SK-N-SH (cell line): ENCODE results near the gene SLC5A9. TPM values are rescaled to one million over a fixed set of nuclear protein-coding genes. Genes with fewer than 3 reads are reported as not detected.
"Not testable (repeated sequence)": the region's sequence is repeated elsewhere in the genome, so short reads cannot be mapped to it uniquely, and the experiment has no call there.

ENCODE experiments used
- CTCF ChIA-PET: fragments of 300-600, 350-600 bp; formaldehyde crosslinking; extraction: SDS; loops from one replicate; lab custom pipeline; 2021; lab: Yijun Ruan, JAX
- POLR2A ChIA-PET: fragments of 350-600 bp; sonication (Branson Sonifier 250); formaldehyde crosslinking; extraction: SDS; loops from one replicate; lab custom pipeline; 2020; ENCODE audit warnings: antibody characterized with exemption, inconsistent platforms; lab: Yijun Ruan, JAX
- DNase-seq: peaks from one replicate; pipeline ENCODE4 v3.0.0; 2012
- H2AFZ ChIP-seq: fragments of 200-600 bp; sonication (generic); 2 replicates; pipeline ENCODE4 v1.8.1; 2016; ENCODE audit warnings: antibody characterized with exemption, mild to moderate bottlenecking, low read depth
- H3F3A ChIP-seq: fragments of 200-600 bp; sonication (generic); replicated peaks from 2 replicates; pipeline ENCODE3; 2016; ENCODE audit warnings: antibody characterized with exemption, mild to moderate bottlenecking; ENCODE audit not compliant: insufficient read depth
- H3K27ac ChIP-seq, 2 experiments: fragments of 200-500 bp in 1 of 2; fragments of 200-600 bp in 1 of 2; sonication (Bioruptor generic) in 1 of 2; sonication (generic), shearing (Covaris generic) in 1 of 2; 2 replicates each; pipeline versions ENCODE4 v1.5.1 to v1.6.1; 2014 to 2016; ENCODE audit warnings: low read depth in 2 of 2, inconsistent platforms in 1 of 2, low read length in 1 of 2, mild to moderate bottlenecking in 1 of 2, mixed read lengths in 1 of 2
- H3K27me3 ChIP-seq: fragments of 200-600 bp; sonication (generic), shearing (Covaris generic); 2 replicates; pipeline ENCODE4 v1.6.1; 2016; ENCODE audit warnings: mixed run types; ENCODE audit not compliant: insufficient read depth
- H3K36me3 ChIP-seq, 2 experiments: fragments of 200-500 bp in 1 of 2; fragments of 200-600 bp in 1 of 2; sonication (Bioruptor generic) in 1 of 2; sonication (generic) in 1 of 2; replicated peaks in 1 of 2; 2 replicates each; pipeline versions ENCODE3 to v1.5.1; 2014 to 2016; ENCODE audit warnings: low read length in 1 of 2, mild to moderate bottlenecking in 1 of 2; ENCODE audit not compliant: insufficient read depth in 2 of 2, control insufficient read depth in 1 of 2
- H3K4me1 ChIP-seq, 2 experiments: fragments of 200-500 bp in 1 of 2; fragments of 200-600 bp in 1 of 2; sonication (Bioruptor generic) in 1 of 2; sonication (generic), shearing (Covaris generic) in 1 of 2; 2 replicates each; pipeline versions ENCODE4 v1.5.1 to v1.6.1; 2014 to 2016; ENCODE audit warnings: low read depth in 1 of 2, low read length in 1 of 2, mixed run types in 1 of 2; ENCODE audit not compliant: insufficient read depth in 2 of 2, control insufficient read depth in 1 of 2
- H3K4me2 ChIP-seq: fragments of 200-600 bp; sonication (generic), shearing (Covaris generic); 2 replicates; pipeline ENCODE4 v1.6.1; 2017; ENCODE audit warnings: mixed run types
- H3K4me3 ChIP-seq, 2 experiments: fragments of 200-500 bp in 1 of 2; fragments of 200-600 bp in 1 of 2; sonication (Bioruptor generic) in 1 of 2; sonication (generic), shearing (Covaris generic) in 1 of 2; 2 replicates each; pipeline versions ENCODE4 v1.5.1 to v1.8.1; 2014 to 2016; ENCODE audit warnings: low read depth in 2 of 2, inconsistent platforms in 1 of 2, low read length in 1 of 2, mild to moderate bottlenecking in 1 of 2, mixed read lengths in 1 of 2, moderate library complexity in 1 of 2
- H3K79me2 ChIP-seq: fragments of 200-600 bp; sonication (generic); 2 replicates; pipeline ENCODE4 v1.8.1; 2017; ENCODE audit warnings: mild to moderate bottlenecking; ENCODE audit not compliant: insufficient read depth
- H3K9ac ChIP-seq: fragments of 200-600 bp; sonication (generic); 2 replicates; pipeline ENCODE4 v1.6.1; 2017; ENCODE audit warnings: mixed run types
- H3K9me2 ChIP-seq: fragments of 200-600 bp; sonication (generic); 2 replicates; pipeline ENCODE4 v1.6.1; 2017; ENCODE audit warnings: mixed run types
- H3K9me3 ChIP-seq: fragments of 200-600 bp; sonication (generic); 2 replicates; pipeline ENCODE4 v1.6.1; 2017; ENCODE audit warnings: mixed run types, mild to moderate bottlenecking, moderate library complexity
- H4K20me1 ChIP-seq: fragments of 200-600 bp; sonication (generic); 2 replicates; pipeline ENCODE4 v1.6.1; 2017; ENCODE audit warnings: mild to moderate bottlenecking, mixed run types; ENCODE audit not compliant: insufficient read depth
- EZH2phosphoT487 ChIP-seq: fragments of 200-600 bp; sonication (generic); IDR thresholded peaks from 2 replicates; pipeline ENCODE4 v1.6.1; 2017; ENCODE audit warnings: low read depth, mixed run types, mild to moderate bottlenecking, antibody characterized with exemption, moderate library complexity, borderline replicate concordance
- FOXJ3 ChIP-seq: sonication (generic); formaldehyde crosslinking; IDR thresholded peaks from 2 replicates; pipeline ENCODE4 v1.5.1; 2020; ENCODE audit warnings: mild to moderate bottlenecking, missing genetic modification reagents
- GATA2 ChIP-seq: sonication (generic); formaldehyde crosslinking; IDR thresholded peaks from 2 replicates; pipeline ENCODE4 v1.5.0; 2020; ENCODE audit warnings: mild to moderate bottlenecking, missing genetic modification reagents
- MAX ChIP-seq: IDR thresholded peaks from 2 replicates; pipeline ENCODE4 v1.4.0; 2012; ENCODE audit warnings: low read depth
- REST ChIP-seq: IDR thresholded peaks from 2 replicates; pipeline ENCODE4 v1.6.1; 2012; ENCODE audit warnings: mild to moderate bottlenecking, low read depth, low read length, moderate library complexity
- RXRA ChIP-seq: IDR thresholded peaks from 2 replicates; pipeline ENCODE4 v1.4.0; 2012; ENCODE audit warnings: low read depth, mild to moderate bottlenecking, borderline replicate concordance
- SIN3A ChIP-seq: IDR thresholded peaks from 2 replicates; pipeline ENCODE4 v1.6.1; 2012; ENCODE audit warnings: low read depth, mild to moderate bottlenecking, low read length, moderate library complexity, borderline replicate concordance
- SMC3 ChIP-seq: IDR thresholded peaks from 2 replicates; pipeline ENCODE4 v1.6.1; 2012; ENCODE audit warnings: low read depth, low read length, improper control_type of control experiment
- TAF1 ChIP-seq: IDR thresholded peaks from 2 replicates; pipeline ENCODE4 v1.6.1; 2012; ENCODE audit warnings: low read depth, mild to moderate bottlenecking, low read length, moderate library complexity, borderline replicate concordance
- TCF12 ChIP-seq: IDR thresholded peaks from 2 replicates; pipeline ENCODE4 v1.4.0; 2012
- TEAD4 ChIP-seq: IDR thresholded peaks from 2 replicates; pipeline ENCODE4 v1.4.0; 2012; ENCODE audit warnings: mild to moderate bottlenecking, borderline replicate concordance; ENCODE audit not compliant: insufficient read depth
- YY1 ChIP-seq: IDR thresholded peaks from 2 replicates; pipeline ENCODE4 v1.4.0; 2012; ENCODE audit warnings: low read depth, mild to moderate bottlenecking
- ZBTB33 ChIP-seq: IDR thresholded peaks from 2 replicates; pipeline ENCODE4 v1.4.0; 2012; ENCODE audit warnings: low read depth, borderline replicate concordance
- WGBS: methylation state at CpG from one replicate; pipeline ENCODE4 v1.1.6; 2017; ENCODE audit warnings: low lambda C conversion rate; 5-methylcytosine and 5-hydroxymethylcytosine counted together
- polyA plus RNA-seq, 3 experiments: library from polyadenylated mRNA; depleted of rRNA; stranded (reverse); fragments of >200 nt; gene quantifications; 2 replicates each; pipeline ENCODE4 v1.2.3, GENCODE V29; 2012
- TF ChIP-seq, protein P1 (sequence below): fragments of 150-350 bp; IDR thresholded peaks from 2 replicates; pipeline ENCODE4 v1.6.1; 2016; ENCODE audit warnings: mild to moderate bottlenecking, low read depth, low read length

Gene SLC5A9
- polyA plus RNA-seq, 1 of the 3 experiments (the other 2 are of a cell fraction) = not detected

DNA sequence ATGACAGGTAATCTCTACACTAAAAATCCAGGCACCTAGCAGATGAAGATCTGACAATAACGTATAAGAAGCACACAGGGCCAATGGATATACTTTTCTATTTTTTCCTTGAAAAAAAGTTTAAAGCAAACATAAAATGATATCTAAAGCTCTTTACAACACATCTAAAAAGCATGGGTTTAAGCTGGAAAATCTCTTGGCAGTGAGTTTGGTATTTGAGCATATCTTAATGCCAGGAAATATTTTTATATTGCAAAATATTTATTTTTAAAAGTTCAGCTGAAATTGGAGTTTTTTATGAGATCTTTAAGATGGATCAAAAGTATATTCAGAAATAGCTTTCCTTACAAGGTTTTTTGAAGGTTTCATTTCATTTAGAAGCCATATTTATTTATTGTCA is 40.5 kb downstream of the SLC5A9 start (continued):
- no peak for TF ChIP-seq REST
- TF ChIP-seq SMC3 = no peak
- TF ChIP-seq MAX = no peak
- TF ChIP-seq SIN3A = no peak
- no peak for TF ChIP-seq TCF12
- no peak for TF ChIP-seq EZH2phosphoT487

DNA sequence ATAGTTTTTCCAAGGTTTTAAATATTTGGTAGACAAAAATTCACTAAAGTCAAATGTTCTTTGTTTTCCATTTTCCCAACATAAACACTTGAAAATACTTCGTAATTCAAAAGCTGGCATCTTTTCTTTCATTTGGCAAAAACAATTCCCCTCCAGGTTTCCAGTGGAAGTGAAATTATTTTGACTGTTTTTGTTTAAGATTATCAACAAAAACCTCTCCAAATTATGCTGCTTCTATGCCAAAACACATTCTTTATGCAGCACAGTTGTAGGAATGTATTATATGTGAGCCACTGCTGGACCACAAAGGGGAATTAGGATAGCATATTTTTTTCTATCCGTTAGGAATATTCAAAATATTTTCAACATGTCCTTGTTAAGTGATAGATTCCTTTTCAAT is 44.1 kb downstream of the SLC5A9 start:
- no peak overlapping the region for H3K27ac ChIP-seq
- H4K20me1 ChIP-seq = no peaks in the 10 kb centered on the region
- H3K9me3 ChIP-seq = no peaks in the 10 kb centered on the region
- H2AFZ ChIP-seq = no peak overlapping the region
- WGBS = 65% methylated on average over 2 of the region's 2 CpGs
- no peaks in the 10 kb centered on the region for H3K9me2 ChIP-seq
- no peaks in the 10 kb centered on the region for H3K79me2 ChIP-seq
- no peak overlapping the region for H3K4me3 ChIP-seq
- TF ChIP-seq, protein P1, sequence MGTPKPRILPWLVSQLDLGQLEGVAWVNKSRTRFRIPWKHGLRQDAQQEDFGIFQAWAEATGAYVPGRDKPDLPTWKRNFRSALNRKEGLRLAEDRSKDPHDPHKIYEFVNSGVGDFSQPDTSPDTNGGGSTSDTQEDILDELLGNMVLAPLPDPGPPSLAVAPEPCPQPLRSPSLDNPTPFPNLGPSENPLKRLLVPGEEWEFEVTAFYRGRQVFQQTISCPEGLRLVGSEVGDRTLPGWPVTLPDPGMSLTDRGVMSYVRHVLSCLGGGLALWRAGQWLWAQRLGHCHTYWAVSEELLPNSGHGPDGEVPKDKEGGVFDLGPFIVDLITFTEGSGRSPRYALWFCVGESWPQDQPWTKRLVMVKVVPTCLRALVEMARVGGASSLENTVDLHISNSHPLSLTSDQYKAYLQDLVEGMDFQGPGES = no peak
- TF ChIP-seq YY1 (no peak), ZBTB33 (no peak), FOXJ3 (CRISPR knock-in tag) (no peak), TEAD4 (no peak), TAF1 (no peak), GATA2 (CRISPR knock-in tag) (no peak), RXRA (no peak)
- no peaks in the 10 kb centered on the region for H3K4me1 ChIP-seq
- no peaks in the 10 kb centered on the region for H3F3A ChIP-seq
- no peaks in the 10 kb centered on the region for H3K27me3 ChIP-seq
- CTCF ChIA-PET = interaction anchor here (0.7 to 1.1 kb wide), 3 partner anchors 9 to 157 kb away, joined by 3 read pairs; no protein-coding TSS in a partner anchor
- H3K4me2 ChIP-seq = no peak overlapping the region
- no peak for DNase-seq
- H3K36me3 ChIP-seq = no peaks in the 10 kb centered on the region
- POLR2A ChIA-PET = no interaction called here
- H3K9ac ChIP-seq = no peak overlapping the region

GRCh38 chr1:48277437-48277836 is 54.9 kb downstream of the SLC5A9 start:
- H3K4me2 ChIP-seq, H3K79me2 ChIP-seq, H3K4me1 ChIP-seq, POLR2A ChIA-PET, H3K27me3 ChIP-seq, DNase-seq, H4K20me1 ChIP-seq, H2AFZ ChIP-seq, H3K4me3 ChIP-seq, H3F3A ChIP-seq, H3K9me2 ChIP-seq, H3K27ac ChIP-seq, H3K9ac ChIP-seq, H3K9me3 ChIP-seq, CTCF ChIA-PET, H3K36me3 ChIP-seq: not testable (repeated sequence)
- WGBS = 64% methylated on average over 2 of the region's 10 CpGs

- H3K36me3 ChIP-seq, H3K9ac ChIP-seq, H2AFZ ChIP-seq, H3K4me1 ChIP-seq, POLR2A ChIA-PET, H3K9me3 ChIP-seq, DNase-seq, H3K27ac ChIP-seq, H3K27me3 ChIP-seq, H3K4me3 ChIP-seq, H4K20me1 ChIP-seq, H3K79me2 ChIP-seq, CTCF ChIA-PET, H3K9me2 ChIP-seq, H3K4me2 ChIP-seq, H3F3A ChIP-seq: not testable (repeated sequence)
Measured at GRCh38 chr1:48282329-48282728, 59.8 kb downstream of the SLC5A9 start.
